Middle frontal gyrus (tissue), 1 donor: ENCODE measurements around the gene CASP7.
"Not testable (repeated sequence)": the region's sequence is repeated elsewhere in the genome, so short reads cannot be mapped to it uniquely, and the experiment has no call there.

Experiments
- DNase-seq: peaks from one replicate; pipeline ENCODE4 v3.0.0-alpha.2; 2015; ENCODE audit warnings: low spot score; ENCODE audit errors: extremely low spot score

Gene CASP7

DNA sequence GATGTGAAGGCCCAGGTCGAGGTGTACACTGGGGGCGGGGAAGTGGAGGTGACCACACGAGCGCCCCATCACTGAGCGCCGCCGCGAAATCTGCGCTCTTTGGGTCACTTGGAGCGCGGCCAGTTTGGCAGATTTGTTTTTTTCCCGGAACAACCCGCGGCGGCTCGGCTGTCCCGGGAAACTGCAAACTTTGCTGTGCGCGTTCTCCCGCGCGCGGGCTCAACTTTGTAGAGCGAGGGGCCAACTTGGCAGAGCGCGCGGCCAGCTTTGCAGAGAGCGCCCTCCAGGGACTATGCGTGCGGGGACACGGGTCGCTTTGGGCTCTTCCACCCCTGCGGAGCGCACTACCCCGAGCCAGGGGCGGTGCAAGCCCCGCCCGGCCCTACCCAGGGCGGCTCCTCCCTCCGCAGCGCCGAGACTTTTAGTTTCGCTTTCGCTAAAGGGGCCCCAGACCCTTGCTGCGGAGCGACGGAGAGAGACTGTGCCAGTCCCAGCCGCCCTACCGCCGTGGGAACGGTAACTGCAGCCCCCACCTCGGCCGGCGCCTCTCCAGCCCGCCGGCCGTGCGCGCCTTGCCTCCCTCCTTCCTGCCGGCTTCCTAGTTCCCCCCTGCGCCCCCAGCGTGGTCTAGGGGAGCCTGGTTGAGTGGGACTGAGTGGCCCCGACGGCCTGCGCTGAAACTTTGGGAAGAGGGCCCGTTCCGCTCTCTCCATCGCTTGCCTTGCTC, at the start of gene CASP7:
Gene CASP7, plus strand, starts transcription at position 450 of the 727 bp plus-strand sequence. CDS start 17,582 bp downstream, outside the sequence.
- DNase-seq = peak; percentile 40

GRCh38 chr10:113630929-113631533, 48.7 kb upstream of the CASP7 start:
- DNase-seq = no peak

DNA sequence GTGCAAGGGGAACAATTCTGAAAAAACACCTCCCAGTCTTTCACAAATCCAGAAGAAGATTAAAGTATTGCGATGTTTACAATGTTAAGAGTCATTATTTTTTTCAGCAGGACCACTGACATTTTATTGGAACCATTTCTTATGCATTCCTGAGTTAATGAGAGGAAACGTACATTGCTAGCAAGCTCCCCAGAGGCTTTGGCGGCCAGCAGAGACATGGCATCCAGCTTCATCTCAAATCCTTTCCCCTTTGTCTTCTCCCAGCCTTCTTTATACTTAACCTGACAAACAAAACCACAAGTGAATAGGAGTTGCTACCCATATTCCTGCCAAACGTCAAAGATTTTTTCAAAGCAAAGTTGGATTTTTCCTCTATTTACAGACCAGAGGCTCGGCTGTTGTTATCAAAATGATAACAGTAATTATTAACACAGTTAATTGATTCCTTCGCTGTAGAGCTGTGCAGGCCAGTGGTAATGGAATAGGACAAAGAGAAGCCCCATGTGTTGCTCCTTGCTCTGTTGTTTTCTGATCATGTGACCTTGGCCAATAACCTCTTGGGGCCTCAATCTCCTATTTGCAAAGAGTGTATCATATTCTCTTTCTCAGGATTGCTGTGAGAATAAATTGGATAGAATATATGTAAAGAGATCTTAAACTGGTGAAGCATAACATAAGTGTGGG, 47.9 kb upstream of the CASP7 start:
- no peak for DNase-seq

DNA sequence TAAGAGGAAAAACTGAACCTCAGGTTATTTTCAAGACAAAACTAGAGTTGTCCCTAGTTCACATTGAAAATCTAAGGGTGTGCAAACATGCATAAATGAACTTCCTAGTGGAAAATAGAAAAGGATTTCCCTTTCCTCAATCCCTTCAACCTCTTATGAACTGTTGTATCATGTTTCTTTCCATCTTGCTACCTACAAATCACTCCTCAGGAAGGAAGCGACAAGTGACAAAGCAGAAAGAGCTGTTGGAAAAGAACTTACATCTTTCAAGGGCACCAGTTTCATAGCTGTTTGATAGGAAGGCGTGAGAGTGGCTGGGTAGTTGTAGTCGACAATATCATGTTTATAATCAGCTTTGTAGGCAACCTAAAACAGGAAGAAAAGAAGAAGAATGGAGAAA, 39.7 kb upstream of the CASP7 start:
- no peak for DNase-seq

DNA sequence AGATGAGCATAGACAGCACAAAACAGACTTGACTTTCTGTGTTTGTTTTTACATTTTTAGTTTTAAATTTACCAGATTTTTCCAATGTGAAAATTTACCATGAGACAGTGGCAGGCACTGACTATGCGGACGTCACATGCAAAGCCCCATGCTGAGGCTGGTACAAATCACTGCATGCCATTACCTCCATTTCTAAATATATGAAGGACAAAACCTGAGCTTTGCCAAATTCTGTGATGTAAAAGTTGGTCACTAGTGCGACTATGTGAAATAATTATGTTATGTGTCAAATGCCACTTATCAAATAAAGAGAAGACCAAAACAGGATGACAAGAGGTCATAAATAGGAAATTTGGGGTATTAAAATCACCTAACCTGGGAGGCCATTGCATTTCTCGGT, 38.0 kb upstream of the CASP7 start:
- DNase-seq = no peak

GRCh38 chr10:113643183-113643582, 36.5 kb upstream of the CASP7 start:
- no peak for DNase-seq

DNA sequence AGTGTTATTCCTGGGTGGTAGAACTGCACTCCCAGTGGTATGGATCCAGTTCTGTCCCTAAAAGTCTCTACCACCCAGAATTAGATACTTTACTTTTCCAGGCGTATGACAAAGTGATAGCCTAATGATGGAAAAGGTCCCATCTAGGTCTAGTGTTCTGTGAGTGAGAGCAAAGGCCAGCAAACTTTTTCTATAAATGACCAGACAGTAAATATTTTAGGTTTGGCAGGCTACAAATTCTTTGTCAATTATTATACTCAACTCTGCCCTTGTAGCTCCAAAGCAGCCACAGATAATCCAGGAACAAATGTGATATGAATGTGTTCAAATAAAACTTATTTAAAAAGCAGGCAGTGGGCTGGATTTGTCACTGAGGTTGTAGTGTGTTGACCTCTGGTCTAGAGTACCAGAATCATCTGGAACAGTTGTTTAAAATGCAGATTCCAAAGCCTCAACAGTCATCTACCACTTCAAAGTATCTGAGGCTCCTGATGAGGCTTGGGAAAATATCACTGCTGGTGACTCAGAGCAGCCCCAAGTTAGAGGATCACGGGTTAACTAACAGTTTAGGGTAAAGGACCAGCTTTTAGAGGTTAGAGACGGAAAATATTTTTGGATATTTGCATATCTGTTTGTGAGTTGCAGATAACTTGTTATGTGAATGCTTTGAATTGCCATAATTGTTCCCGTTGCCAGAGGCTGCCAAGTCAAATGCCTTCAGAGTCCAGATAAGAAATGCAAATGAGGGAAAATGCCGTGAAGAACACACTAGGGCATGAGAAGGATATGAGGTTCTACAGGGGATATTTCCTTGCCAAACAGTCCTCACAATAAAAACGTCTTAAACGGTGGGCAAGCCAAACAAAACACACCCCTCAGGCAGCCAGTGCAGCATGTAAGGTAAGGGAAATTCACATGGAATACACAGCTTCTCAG, 35.3 kb upstream of the CASP7 start:
- no peak for DNase-seq

DNA sequence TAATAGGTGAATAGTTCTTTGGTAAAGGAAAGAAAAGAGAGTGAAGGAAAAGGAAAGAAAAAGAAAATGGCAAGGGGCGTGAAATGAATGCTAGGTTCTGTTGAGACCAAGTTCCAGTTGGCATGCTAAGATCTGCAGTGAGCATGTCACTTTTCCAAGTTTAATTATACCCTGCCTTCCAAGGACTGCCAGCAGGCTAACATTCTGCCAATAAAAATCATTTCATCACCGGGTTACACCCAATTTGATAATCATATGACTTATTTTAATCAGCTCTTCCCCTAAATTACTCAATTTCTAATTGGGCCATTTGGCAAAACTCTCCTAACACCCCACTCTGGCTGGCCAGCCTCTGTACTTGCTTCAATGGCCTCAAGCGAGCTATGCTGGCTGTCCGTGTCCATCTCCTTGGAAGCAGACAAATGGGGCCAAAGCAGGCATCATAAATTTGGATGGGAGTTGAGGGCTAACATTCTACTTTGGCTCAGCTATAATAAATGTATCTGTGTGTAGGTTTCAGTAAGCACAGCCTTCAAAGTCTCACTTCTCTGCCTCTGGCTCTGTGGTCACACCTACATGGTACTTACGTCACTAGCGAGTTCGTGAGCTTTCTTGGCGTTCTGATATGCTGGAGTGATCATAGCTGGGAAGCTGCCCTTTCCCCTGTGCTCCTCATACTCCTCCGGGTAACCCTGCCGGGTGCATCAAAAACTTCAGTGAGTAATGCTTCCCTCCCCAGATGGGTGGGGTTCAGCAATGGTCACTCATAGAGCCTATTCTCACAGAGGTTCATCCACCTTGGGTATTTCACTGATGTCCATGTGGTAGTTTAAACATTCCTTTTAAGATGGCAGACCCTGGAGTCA, 33.1 kb upstream of the CASP7 start:
- no peak for DNase-seq

DNA sequence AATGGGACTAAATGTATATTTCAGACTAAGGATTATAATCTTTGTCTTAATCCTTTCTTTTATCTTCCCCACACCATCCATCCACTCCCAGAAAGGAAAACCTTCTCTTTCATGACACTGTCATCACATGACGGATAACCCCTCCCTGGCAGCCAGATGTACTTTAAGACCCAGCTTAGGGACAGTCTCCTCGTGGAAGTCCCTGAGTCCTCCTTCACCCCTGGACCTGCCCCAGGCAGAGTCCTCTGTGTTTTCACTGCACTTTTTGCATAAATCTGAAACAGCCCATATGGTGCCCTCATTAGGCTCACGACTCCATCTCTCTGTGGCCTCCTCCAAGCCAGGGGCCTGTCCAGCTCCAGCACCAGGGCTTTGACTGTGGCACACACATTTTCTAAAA, 31.9 kb upstream of the CASP7 start:
- DNase-seq = no peak

DNA sequence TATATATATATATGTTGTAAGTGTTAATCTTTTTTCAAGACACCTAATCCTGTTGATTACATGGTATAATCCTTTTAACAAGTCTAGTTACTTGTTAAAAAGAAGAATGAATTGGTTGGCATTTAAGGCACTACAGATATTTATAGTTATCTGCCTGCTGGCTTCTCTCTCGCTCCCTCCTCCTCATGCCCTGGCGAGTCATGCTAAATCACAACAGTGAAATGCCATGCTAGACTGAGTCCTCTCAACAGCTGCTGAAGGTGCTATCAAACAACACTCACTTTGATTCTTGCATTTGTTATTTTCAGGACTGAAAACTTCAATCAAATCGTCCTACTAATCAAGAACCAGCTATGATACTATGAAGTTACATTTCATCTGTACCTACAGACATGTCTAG, 31.2 kb upstream of the CASP7 start:
- no peak for DNase-seq

DNA sequence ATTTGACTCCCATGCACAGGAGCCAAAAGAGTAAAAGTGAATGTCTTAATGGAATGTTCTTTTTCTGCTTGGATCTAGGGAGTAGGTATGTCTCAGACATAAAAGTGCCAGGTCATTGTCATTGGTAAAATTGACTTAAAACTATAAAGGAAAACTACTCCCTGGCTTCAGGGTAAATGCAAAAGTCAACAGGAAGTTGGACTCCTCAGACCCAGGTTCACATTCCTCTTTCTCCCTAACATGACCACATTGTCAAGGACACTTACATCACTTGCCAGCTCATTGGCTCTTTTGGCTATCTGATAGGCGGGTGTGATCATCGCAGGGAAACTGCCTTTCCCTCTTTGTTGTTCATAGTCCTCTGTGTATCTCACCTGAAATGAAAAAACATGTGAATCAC, 29.5 kb upstream of the CASP7 start:
- no peak for DNase-seq

GRCh38 chr10:113651021-113651420, 28.7 kb upstream of the CASP7 start:
- DNase-seq = no peak

DNA sequence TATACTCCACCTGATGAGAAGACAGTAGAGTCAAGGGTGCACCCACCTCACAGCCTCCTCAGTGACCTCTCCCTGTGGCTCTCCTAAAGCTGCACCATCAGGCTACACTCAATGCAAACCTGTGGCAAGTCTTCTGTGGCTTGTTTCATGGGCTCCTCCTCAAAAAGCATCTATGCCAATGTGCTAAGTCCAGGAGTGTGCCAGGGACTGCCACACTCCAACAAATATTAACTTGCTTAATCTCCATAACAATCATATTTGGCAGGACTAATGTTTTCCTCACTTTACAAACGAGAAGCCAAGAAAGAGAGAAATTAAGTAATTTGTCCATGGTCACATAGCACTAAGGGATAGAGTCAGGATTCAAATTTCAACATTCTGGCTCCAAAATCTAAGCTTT, 27.8 kb upstream of the CASP7 start:
- DNase-seq = no peak

DNA sequence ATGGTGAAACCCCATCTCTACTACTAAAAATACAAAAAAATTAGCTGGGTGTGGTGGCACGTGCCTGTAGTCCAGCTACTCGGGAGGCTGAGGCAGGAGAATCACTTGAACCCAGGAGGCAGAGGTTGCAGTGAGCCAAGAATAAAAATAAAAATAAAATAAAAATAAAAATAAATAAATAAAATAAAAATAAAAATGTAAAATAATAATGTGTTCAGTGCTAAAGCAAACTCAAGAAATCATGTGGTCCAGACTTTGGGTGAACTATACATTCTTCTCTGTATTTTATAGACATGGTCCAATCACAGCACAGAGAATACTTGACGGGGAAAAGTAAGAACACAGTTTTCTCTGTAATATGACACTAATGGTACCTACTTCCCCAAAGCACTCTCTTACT, 27.3 kb upstream of the CASP7 start:
- not testable (repeated sequence) for DNase-seq

GRCh38 chr10:113656896-113657295, 22.8 kb upstream of the CASP7 start:
- no peak for DNase-seq

DNA sequence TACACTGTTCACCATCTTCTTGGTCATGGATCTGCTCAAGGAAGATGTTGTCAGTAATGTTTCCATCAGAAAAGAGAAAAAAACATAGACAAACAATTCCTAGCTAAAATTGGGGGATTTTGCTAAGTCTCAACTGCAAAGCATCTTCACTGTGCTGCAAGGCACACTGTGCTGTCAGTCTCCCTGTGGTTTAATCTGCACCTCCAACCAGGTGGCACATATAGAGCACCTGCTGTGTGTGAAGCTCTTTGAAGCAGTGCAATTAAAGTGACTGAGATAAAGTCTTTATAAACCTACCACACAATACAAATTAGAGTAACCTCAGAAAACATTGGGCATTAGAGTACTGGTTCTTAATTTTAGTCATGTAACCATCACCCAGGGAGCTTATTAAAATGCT, 22.2 kb upstream of the CASP7 start:
- no peak for DNase-seq

DNA sequence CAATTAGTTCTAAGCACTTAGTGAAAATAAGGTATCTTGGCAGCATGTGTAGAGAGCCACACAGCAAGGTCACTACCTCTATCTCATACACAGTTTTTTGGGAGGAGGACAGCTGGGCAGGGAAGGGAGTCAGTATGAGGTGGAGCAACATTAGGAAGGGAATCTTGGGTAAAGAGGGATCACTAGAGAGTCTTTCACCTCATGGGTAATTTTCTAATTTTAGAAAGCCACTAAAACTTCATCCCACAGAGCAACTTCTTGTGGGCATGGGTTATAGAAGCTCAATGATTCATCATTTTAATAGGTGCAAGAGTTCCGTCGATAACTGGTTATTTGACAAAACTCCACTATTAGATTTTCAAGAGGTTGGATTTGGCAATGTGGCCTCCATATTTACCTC, 18.4 kb upstream of the CASP7 start:
- DNase-seq = no peak

GRCh38 chr10:113663142-113663541, 16.6 kb upstream of the CASP7 start:
- DNase-seq = no peak

DNA sequence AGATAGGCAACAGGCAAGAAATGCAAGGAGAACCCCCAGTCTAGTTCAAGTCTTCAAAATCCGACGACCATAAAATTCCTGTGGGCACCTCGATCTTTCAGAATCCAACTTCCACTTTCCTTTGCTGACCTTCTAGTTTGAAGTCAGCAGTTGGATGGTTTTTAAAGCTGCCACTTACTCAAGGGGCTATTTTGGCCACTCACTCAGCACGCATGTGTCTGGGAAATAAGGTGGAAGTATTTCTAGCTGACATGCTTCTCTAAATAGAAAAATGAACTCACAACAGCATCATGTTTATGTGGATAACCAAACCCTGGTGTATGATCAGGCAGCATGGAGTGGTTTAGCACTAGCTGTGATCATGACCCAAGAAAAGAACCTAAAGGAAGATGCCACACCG, 15.8 kb upstream of the CASP7 start, which contains the start of gene NRAP:
Gene NRAP, minus strand, starts transcription at position 134 of the 400 bp plus-strand sequence. CDS start 159 bp downstream, outside the sequence.
- no peak for DNase-seq

- DNase-seq = no peak
These were observed 14.4 kb upstream of the CASP7 start for GRCh38 chr10:113665352-113665751.
